ENCODE results near the gene BAHCC1. TPM values are rescaled to one million over a fixed set of nuclear protein-coding genes. Genes with fewer than 3 reads are reported as not detected.
A peak's percentile ranks its signal among the peaks of the same experiment; 100 is the strongest.

The BAHCC1 gene
- total and polyA plus RNA-seq, 9 of the 15 experiments (the other 6 are each of a cell fraction or from before 2014, with no cell fraction given) = 0.14 to 26.9 (median 5.0) TPM

DNA sequence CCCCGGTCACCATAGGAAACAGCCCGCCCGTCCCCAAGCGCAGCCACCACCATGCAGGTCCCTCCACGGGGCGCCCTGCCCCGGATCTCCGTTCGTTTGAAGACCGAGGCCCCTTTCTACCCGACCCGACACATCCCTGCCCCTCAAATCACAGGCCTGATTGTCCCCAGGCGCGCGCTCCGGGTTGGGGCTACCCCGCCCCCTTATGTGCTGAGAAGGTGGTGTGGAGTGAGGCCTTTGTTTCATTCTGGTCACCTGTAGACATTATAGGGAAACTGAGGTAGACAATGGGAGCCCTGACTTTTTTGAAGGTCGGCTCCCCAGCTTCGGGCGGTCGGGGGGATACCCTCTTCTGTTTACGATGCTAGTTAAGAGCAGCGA is 118.1 kb downstream of the BAHCC1 start (continued):
- TF ChIP-seq YY1 (IDR thresholded peaks at IDR 0.05; ENCODE audit: borderline replicate concordance in 1 of 3, control insufficient read depth in 1 of 3, extremely low read depth in 1 of 3, insufficient read depth in 3 of 3, insufficient read length in 1 of 3, insufficient replicate concordance in 2 of 3, low read depth in 1 of 3, low read length in 2 of 3) (peak in 1 of 3 experiments; percentile 42), ZNF197 (CRISPR knock-in tag; IDR thresholded peaks at IDR 0.05; ENCODE audit: low read depth) (no peak), MBD2 (IDR thresholded peaks at IDR 0.05; ENCODE audit: borderline replicate concordance, low read depth) (no peak), ZBTB1 (CRISPR knock-in tag; IDR thresholded peaks at IDR 0.05; ENCODE audit: borderline replicate concordance, low read depth) (0 out of 2 replicates have a peak, but pooled peaks have one; percentile 30), CBX1 (IDR thresholded peaks at IDR 0.05; ENCODE audit: low read depth) (0 out of 2 replicates have a peak, but pooled peaks have one; percentile 12), PTRF (tag; IDR thresholded peaks at IDR 0.05) (no peak), ZBTB12 (CRISPR knock-in tag; IDR thresholded peaks at IDR 0.05) (no peak), KDM1A (IDR thresholded peaks at IDR 0.05) (peak in 1 of 2 experiments; percentile 13; a peak in 1 of 4 replicates), SRF (CRISPR knock-in tag; IDR thresholded peaks at IDR 0.05) (peak in 1 of 2 experiments; percentile 45; a peak in 1 of 4 replicates), ZFP91 (CRISPR knock-in tag; IDR thresholded peaks at IDR 0.05) (0 out of 2 replicates have a peak, but pooled peaks have one; percentile 39), ZBTB17 (CRISPR knock-in tag; IDR thresholded peaks at IDR 0.05) (no peak), ARID1B (IDR thresholded peaks at IDR 0.05) (0 out of 2 replicates have a peak, but pooled peaks have one; percentile 8), L3MBTL2 (IDR thresholded peaks at IDR 0.05) (peak; percentile 63; the same call in 1 of the 2 replicates), BRD4 (IDR thresholded peaks at IDR 0.05) (peak; percentile 39; the same call in 1 of the 2 replicates), HSF4 (CRISPR knock-in tag; IDR thresholded peaks at IDR 0.05; ENCODE audit: borderline replicate concordance) (no peak), ARHGAP35 (IDR thresholded peaks at IDR 0.05; ENCODE audit: partially characterized antibody) (no peak), MTA1 (IDR thresholded peaks at IDR 0.05; ENCODE audit: borderline replicate concordance) (0 out of 2 replicates have a peak, but pooled peaks have one; percentile 31)
- TF ChIP-seq, protein P1, sequence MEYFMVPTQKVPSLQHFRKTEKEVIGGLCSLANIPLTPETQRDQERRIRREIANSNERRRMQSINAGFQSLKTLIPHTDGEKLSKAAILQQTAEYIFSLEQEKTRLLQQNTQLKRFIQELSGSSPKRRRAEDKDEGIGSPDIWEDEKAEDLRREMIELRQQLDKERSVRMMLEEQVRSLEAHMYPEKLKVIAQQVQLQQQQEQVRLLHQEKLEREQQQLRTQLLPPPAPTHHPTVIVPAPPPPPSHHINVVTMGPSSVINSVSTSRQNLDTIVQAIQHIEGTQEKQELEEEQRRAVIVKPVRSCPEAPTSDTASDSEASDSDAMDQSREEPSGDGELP (CRISPR knock-in tag; IDR thresholded peaks at IDR 0.05; ENCODE audit: borderline replicate concordance) = peak; percentile 43
- TF ChIP-seq, protein P2, sequence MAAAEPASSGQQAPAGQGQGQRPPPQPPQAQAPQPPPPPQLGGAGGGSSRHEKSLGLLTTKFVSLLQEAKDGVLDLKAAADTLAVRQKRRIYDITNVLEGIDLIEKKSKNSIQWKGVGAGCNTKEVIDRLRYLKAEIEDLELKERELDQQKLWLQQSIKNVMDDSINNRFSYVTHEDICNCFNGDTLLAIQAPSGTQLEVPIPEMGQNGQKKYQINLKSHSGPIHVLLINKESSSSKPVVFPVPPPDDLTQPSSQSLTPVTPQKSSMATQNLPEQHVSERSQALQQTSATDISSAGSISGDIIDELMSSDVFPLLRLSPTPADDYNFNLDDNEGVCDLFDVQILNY (CRISPR knock-in tag; IDR thresholded peaks at IDR 0.05) = 0 out of 2 replicates have a peak, but pooled peaks have one; percentile 78
- TF ChIP-seq, protein P3, sequence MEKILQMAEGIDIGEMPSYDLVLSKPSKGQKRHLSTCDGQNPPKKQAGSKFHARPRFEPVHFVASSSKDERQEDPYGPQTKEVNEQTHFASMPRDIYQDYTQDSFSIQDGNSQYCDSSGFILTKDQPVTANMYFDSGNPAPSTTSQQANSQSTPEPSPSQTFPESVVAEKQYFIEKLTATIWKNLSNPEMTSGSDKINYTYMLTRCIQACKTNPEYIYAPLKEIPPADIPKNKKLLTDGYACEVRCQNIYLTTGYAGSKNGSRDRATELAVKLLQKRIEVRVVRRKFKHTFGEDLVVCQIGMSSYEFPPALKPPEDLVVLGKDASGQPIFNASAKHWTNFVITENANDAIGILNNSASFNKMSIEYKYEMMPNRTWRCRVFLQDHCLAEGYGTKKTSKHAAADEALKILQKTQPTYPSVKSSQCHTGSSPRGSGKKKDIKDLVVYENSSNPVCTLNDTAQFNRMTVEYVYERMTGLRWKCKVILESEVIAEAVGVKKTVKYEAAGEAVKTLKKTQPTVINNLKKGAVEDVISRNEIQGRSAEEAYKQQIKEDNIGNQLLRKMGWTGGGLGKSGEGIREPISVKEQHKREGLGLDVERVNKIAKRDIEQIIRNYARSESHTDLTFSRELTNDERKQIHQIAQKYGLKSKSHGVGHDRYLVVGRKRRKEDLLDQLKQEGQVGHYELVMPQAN (IDR thresholded peaks at IDR 0.05; ENCODE audit: borderline replicate concordance) = peak; percentile 7; the same call in 1 of the 2 replicates
